Measurements from ENCODE around the gene CASS4.

Gene CASS4

GRCh38 chr20:56506103-56506502 is 94.0 kb downstream of the CASS4 start:
- no peak for TF ChIP-seq POLR2A (IDR thresholded peaks at IDR 0.05; ENCODE audit: low read depth, low read length)
- DNase-seq (ENCODE audit: insufficient read length, low spot score), result no peak
- no peak for FAIRE-seq

All from H54 (cell line).